Activated CD4-positive, alpha-beta T cell treated with anti-CD3 and anti-CD28 coated beads, Interleukin-2, amount 10 ng/mL, durations not matched to agents 7 days and 5 days (primary cell): ENCODE measurements around the gene HDDC2. TPM values are rescaled to one million over a fixed set of nuclear protein-coding genes. Genes with fewer than 3 reads are reported as not detected.

Source experiments
- CTCF ChIA-PET: fragments of 350-600 bp; sonication (Branson Sonifier 250); formaldehyde crosslinking; loops from one replicate; lab custom pipeline; 2021; ENCODE audit warnings: antibody characterized with exemption; lab: Charles Lee
- POLR2A ChIA-PET: fragments of 350-600 bp; sonication (Branson Sonifier 250); formaldehyde crosslinking; loops from one replicate; lab custom pipeline; 2021; ENCODE audit warnings: antibody characterized with exemption; lab: Charles Lee
- DNase-seq: peaks from one replicate; pipeline ENCODE4 v3.0.0-alpha.2; 2020
- H3K27ac Mint-ChIP-seq: one replicate; pipeline ENCODE4 v1.8.0; 2021; ENCODE audit warnings: mild to moderate bottlenecking, moderate library complexity, mixed read lengths
- H3K27me3 Mint-ChIP-seq: one replicate; pipeline ENCODE4 v1.8.0; 2021; ENCODE audit warnings: mixed read lengths
- H3K36me3 Mint-ChIP-seq: one replicate; pipeline ENCODE4 v1.8.0; 2021; ENCODE audit warnings: low read depth, mixed read lengths
- H3K4me1 Mint-ChIP-seq: one replicate; pipeline ENCODE4 v1.8.0; 2021; ENCODE audit warnings: mixed read lengths
- H3K4me3 Mint-ChIP-seq: one replicate; pipeline ENCODE4 v1.8.0; 2021; ENCODE audit warnings: mild to moderate bottlenecking, moderate library complexity, mixed read lengths
- H3K9me3 Mint-ChIP-seq: one replicate; pipeline ENCODE4 v1.8.0; 2021; ENCODE audit warnings: mixed read lengths
- total RNA-seq, 2 experiments: library from RNA; stranded (reverse); gene quantifications; one replicate each; pipeline ENCODE4 v1.2.3, GENCODE V29; 2021

HDDC2 gene, protein sequence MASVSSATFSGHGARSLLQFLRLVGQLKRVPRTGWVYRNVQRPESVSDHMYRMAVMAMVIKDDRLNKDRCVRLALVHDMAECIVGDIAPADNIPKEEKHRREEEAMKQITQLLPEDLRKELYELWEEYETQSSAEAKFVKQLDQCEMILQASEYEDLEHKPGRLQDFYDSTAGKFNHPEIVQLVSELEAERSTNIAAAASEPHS
- total RNA-seq: 10 to 100 TPM; 49.1 to 64.4 TPM

DNA sequence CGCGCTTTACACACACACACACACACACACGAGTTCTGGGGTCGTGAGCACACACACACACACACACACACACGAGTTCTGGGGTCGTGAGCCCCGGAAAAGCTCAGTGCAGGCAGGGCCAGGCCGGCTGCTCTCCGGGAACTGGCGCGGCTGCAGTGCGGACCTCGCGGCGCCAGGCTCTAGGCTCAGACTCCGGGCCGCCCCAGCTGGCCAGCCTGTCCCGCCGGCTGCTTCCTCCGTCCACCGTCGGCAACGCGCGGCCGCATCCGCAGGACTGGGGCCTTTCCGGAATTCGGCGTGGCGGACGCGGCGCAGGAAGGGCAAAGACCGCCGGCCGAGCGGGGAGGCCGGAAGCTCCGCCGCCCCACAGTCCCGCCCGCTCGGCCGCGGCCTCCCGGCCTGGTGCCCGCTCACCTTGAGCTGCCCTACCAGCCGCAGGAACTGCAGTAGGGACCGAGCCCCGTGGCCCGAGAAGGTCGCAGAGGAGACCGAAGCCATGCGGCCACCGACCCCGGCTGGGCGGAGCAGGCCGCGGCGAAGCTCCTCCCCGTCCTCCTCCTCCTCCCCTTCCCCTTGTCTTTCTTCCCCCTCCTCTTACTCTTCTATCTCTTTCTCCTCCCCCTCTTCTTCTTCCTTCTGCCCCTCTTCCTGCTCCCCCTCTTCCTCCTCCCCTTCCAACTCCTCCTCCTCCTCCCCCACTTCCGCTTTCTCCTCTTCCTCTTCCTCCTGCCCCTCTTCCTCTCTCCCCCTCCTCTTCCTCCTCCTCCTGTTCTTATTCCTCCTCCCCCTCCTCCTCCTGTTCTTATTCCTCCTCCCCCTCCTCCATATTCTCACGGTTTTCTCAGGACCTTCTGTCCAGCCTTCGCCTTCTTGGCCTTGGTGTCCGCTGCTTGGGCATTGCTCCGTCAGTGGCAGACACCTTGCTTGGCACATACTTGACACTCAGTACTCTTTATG, at the start of gene HDDC2:
TSS of gene HDDC2 (minus strand) at position 533 of the 957 bp plus-strand sequence. CDS start at position 498, 35 bp downstream.
- CTCF ChIA-PET: interaction anchor here (0.6 to 1.6 kb wide), 5 partner anchors 9 to 488 kb away, joined by 3 to 7 read pairs (median 4); partner anchors contain the start of gene NCOA7
- POLR2A ChIA-PET: no interaction called here
- peak; percentile 40 for DNase-seq
- peaks cover 21% of the 10 kb centered on the region for H3K27me3 Mint-ChIP-seq
- H3K4me3 Mint-ChIP-seq: peak within 1 kb of the TSS; percentile 88
- no peaks in the 10 kb centered on the region for H3K9me3 Mint-ChIP-seq
- H3K36me3 Mint-ChIP-seq: peaks cover 34% of the 10 kb centered on the region
- H3K4me1 Mint-ChIP-seq: peaks cover 51% of the 10 kb centered on the region
- peak within 1 kb of the TSS; percentile 90 for H3K27ac Mint-ChIP-seq

DNA sequence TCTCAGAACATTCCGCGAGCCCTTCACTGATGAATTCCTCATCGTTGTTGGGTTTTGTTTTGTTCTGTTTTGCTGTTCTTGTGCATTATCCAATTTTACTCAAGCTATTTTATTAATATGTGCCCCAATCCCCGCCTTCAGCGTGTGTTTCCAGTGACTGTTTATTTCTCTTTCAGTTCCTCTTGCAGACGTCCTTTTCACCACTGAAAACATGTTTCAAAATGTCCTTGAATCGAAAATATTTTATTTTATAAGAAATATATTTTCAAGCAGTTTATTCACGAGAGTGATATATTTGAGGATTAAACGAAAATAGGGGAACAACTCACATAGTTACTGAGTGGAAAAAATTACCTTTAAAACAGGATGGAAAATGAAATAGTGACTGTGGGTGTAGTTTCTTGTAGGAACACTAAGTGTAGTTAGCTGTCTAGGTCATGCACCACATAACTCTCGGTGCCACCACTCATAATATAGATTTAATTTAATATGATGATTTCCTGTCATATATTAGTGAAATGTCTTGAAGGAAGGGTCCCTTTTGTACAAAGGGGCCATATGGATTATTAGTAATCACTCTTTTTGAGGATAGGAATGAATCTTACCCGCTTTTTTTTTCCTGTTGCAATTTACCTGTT, 45.3 kb upstream of the HDDC2 start:
- Mint-ChIP-seq H3K36me3 (no peaks in the 10 kb centered on the region), H3K9me3 (no peaks in the 10 kb centered on the region), H3K27ac (no peak overlapping the region), H3K4me3 (no peak overlapping the region), H3K4me1 (no peaks in the 10 kb centered on the region), H3K27me3 (peaks cover 8% of the 10 kb centered on the region)
- CTCF ChIA-PET: interaction anchor here (1.3 kb wide), 1 partner anchor 11 kb away, joined by 4 read pairs; no protein-coding TSS in a partner anchor
- DNase-seq: no peak
- POLR2A ChIA-PET: no interaction called here

DNA sequence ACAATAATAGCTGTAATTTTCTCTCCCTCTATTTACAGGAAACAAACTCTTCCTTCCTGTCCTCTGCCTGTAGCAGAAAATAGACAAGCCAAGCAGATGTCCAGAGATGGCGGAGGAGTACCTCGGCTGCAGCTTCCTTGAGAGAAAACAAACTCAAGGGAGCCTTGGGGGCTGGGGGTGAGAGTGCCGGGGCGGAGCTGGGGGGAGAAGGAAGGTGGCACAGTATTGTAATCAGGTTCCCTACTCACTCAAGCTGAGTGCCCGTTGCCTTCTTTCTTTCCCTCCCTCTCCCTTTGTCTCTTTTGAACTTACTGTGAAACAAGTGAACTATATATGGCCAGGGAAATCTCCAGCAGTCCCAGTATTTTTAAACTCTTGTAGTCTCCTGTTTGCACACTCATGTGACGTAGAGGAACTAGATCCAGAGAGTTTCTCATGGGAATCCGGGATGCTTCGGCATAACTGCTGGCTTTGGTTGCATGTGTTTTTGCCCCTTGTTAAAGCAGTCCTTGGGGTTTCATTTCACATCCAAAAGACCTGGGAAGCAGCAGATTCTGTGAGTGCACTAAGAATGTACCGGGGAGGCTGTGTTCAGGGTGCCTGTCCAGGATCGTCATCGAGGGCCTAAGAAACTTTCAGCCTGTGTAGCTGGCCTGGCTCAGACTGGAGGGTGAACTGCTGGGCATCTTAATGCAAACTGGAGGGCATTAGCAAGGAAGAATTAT, 44.6 kb upstream of the HDDC2 start:
- no peaks in the 10 kb centered on the region for H3K4me1 Mint-ChIP-seq
- no peaks in the 10 kb centered on the region for H3K9me3 Mint-ChIP-seq
- DNase-seq: no peak
- POLR2A ChIA-PET: no interaction called here
- CTCF ChIA-PET: interaction anchor here (1.3 kb wide), 1 partner anchor 11 kb away, joined by 4 read pairs; no protein-coding TSS in a partner anchor
- H3K4me3 Mint-ChIP-seq: no peak overlapping the region
- H3K27me3 Mint-ChIP-seq: peaks cover 8% of the 10 kb centered on the region
- no peak overlapping the region for H3K27ac Mint-ChIP-seq
- no peaks in the 10 kb centered on the region for H3K36me3 Mint-ChIP-seq

DNA sequence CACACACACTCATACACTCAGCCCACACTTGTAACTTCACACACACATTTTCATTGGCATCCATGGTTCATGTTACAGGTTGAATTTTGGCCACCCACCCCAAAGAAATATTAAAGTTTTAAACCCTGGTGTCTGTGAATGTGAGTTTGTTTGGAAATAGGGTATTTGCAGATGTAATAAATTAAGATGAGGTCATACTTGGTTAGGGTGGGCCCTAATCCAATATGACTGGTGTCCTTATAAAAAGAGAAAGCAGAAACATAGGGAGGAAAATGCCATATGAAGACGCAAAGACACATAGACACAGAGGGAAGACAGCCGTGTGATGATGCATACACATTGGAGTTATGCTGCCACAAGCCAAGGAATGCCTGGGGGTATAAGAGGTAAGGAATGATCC, 39.7 kb upstream of the HDDC2 start:
- no peaks in the 10 kb centered on the region for H3K4me1 Mint-ChIP-seq
- peaks cover 5% of the 10 kb centered on the region for H3K27me3 Mint-ChIP-seq
- POLR2A ChIA-PET: no interaction called here

DNA sequence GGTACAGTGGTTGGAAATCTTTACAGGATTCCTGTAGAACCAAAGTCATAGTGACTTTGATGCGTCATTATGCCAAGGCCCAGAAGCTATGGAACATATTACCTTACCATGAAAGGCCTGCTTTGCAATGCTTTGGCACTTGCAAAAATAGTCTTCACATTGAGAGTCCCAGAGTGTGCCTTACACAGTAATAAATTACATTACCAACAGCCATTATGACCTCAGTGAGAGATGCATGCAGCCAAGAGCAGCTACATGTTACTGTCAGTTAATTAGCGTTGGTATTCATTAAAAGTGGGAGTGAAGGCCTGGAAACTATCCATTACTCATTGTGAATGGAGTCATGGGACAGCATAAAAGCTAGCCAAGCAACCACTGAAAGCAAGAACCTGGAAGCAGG, 39.2 kb upstream of the HDDC2 start:
- no peaks in the 10 kb centered on the region for H3K9me3 Mint-ChIP-seq
- no peaks in the 10 kb centered on the region for H3K4me1 Mint-ChIP-seq
- H3K4me3 Mint-ChIP-seq: no peak overlapping the region
- ChIA-PET CTCF (no interaction called here), POLR2A (no interaction called here)
- H3K27ac Mint-ChIP-seq: no peak overlapping the region
- peaks cover 5% of the 10 kb centered on the region for H3K27me3 Mint-ChIP-seq
- DNase-seq: no peak
- H3K36me3 Mint-ChIP-seq: no peaks in the 10 kb centered on the region

More for the DNA sequence above, 39.7 kb upstream of the HDDC2 start:
- no peak overlapping the region for H3K4me3 Mint-ChIP-seq
- DNase-seq: no peak
- H3K9me3 Mint-ChIP-seq: no peaks in the 10 kb centered on the region
- no peak overlapping the region for H3K27ac Mint-ChIP-seq
- no peaks in the 10 kb centered on the region for H3K36me3 Mint-ChIP-seq
- CTCF ChIA-PET: no interaction called here

DNA sequence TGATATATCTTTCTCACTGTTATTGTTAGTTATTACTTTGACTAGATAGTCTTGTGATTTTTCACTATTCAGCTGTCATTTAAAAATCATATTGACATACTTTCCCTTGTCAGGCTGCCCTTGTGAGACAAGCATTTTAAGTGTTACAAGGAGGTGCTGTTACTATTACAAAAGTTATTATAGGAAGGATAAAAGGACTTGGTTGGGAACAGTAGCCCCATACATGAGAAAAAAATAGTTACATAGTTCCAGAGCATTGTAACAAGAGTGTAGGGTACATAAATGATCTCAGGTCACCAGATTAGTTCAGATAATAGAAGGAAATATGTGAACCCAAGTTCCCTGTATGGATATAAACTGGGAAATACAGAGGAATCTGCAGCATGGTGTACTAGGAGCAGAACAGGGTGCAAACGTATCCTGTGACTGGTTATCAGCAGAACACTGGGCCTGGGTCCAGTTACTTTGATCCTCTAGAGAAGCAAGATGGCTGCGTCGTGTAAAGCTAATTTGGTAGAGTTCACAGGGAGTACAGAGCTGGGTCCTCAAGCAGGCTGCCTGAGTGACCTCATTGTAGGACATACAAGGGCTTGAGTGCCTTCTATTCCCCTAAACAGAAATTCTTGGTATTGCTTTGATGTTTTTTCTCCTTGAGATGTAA, 38.5 kb upstream of the HDDC2 start:
- H3K4me3 Mint-ChIP-seq: no peak overlapping the region
- CTCF ChIA-PET: no interaction called here
- H3K27me3 Mint-ChIP-seq: peaks cover 8% of the 10 kb centered on the region
- H3K4me1 Mint-ChIP-seq: no peaks in the 10 kb centered on the region
- H3K27ac Mint-ChIP-seq: no peak overlapping the region
- no peaks in the 10 kb centered on the region for H3K36me3 Mint-ChIP-seq
- DNase-seq: no peak
- H3K9me3 Mint-ChIP-seq: no peaks in the 10 kb centered on the region
- POLR2A ChIA-PET: no interaction called here

DNA sequence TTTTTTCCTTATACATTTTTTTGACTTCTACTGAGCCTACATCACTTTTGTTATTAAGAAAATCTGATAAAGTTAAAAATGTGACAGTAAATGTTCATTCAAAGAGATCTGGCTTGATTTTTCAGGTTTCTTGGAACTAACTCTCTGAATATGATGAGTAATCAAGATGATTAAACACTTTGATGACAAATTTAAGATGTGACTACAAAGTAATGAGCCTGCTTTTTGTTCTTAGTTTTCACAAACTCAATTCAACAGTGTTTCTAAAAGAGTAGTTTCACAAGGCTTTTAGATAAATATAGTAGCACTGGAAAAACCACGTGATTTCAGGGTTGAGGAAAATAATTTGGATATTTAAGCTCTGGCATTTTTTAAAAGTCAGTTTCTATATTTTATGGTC, 37.9 kb upstream of the HDDC2 start:
- ChIA-PET CTCF (no interaction called here), POLR2A (no interaction called here)
- no peaks in the 10 kb centered on the region for H3K4me1 Mint-ChIP-seq
- no peaks in the 10 kb centered on the region for H3K36me3 Mint-ChIP-seq
- no peak for DNase-seq
- no peak overlapping the region for H3K27ac Mint-ChIP-seq
- peaks cover 8% of the 10 kb centered on the region for H3K27me3 Mint-ChIP-seq
- no peak overlapping the region for H3K4me3 Mint-ChIP-seq
- no peaks in the 10 kb centered on the region for H3K9me3 Mint-ChIP-seq

DNA sequence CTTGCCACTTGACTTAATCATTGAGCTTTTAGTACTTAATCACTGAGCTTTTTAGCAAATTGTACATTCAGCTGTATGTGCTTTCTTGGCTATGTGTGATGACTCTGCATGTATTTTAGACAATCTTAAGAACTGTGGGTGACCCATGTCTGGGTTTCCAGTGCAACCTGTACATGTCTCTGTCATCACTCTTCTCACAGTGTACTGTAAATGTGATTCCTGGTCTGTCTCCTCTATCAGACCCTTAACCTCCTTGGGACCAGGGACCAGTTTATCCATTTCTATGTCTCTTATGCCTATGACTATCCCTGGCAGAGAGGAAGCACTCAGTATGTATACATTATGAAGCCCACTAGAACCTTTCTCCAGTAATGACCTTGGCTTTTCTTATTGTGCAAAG, 36.6 kb upstream of the HDDC2 start:
- no peak for DNase-seq
- POLR2A ChIA-PET: no interaction called here
- no peaks in the 10 kb centered on the region for H3K36me3 Mint-ChIP-seq
- CTCF ChIA-PET: interaction anchor here (0.6 to 1.0 kb wide), 2 partner anchors 13 to 213 kb away, joined by 3 to 5 read pairs; no protein-coding TSS in a partner anchor
- no peaks in the 10 kb centered on the region for H3K9me3 Mint-ChIP-seq
- H3K27me3 Mint-ChIP-seq: peaks cover 10% of the 10 kb centered on the region
- H3K4me1 Mint-ChIP-seq: no peaks in the 10 kb centered on the region
- no peak overlapping the region for H3K4me3 Mint-ChIP-seq
- H3K27ac Mint-ChIP-seq: no peak overlapping the region

DNA sequence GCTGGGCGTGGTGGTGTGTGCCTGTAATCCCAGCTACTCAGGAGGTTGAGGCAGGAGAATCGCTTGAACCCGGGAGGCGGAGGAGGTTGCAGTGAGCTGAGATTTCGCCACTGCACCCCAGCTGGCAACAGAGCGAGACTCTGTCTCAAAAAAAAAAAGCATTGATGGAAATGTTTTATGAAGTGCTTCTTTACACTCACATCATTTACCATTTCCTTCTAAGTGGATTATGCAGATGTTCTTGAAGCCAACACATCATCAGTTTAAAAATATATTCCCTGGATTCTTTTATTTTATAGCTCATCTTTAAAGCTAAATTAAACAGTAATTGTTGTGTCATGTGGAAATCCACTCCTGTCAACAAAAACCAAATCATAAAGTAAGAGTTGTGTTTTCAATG, 35.9 kb upstream of the HDDC2 start:
- CTCF ChIA-PET: interaction anchor here (0.6 to 1.0 kb wide), 2 partner anchors 14 to 214 kb away, joined by 3 to 5 read pairs; no protein-coding TSS in a partner anchor

DNA sequence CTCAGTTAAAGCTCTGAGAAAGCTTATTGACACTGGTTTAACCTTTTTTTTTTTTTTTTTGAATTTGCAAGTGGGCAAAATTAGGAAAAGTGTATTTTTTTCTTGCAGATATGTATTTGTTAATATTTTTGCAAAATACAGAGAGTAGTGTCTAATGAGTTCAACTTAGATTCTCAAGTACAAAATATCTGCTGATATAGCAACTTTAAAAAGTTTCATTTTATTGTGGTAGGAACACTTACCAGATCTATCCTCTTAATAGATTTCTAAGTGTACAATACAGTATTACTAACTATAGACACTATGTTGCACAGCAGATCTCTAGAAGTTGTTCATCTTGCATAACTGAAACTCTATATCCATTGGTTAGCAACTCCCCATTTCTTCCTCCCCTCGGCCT, 30.9 kb upstream of the HDDC2 start:
- CTCF ChIA-PET: no interaction called here
- Mint-ChIP-seq H3K4me3 (no peak overlapping the region), H3K4me1 (no peaks in the 10 kb centered on the region), H3K9me3 (no peaks in the 10 kb centered on the region), H3K27ac (no peak overlapping the region), H3K36me3 (no peaks in the 10 kb centered on the region), H3K27me3 (peaks cover 46% of the 10 kb centered on the region)
- no peak for DNase-seq
- POLR2A ChIA-PET: no interaction called here

More for the DNA sequence above, 35.9 kb upstream of the HDDC2 start:
- no peak for DNase-seq
- Mint-ChIP-seq H3K27me3 (peaks cover 15% of the 10 kb centered on the region), H3K4me3 (no peak overlapping the region), H3K27ac (no peak overlapping the region), H3K4me1 (no peaks in the 10 kb centered on the region), H3K36me3 (no peaks in the 10 kb centered on the region), H3K9me3 (no peaks in the 10 kb centered on the region)
- POLR2A ChIA-PET: no interaction called here

DNA sequence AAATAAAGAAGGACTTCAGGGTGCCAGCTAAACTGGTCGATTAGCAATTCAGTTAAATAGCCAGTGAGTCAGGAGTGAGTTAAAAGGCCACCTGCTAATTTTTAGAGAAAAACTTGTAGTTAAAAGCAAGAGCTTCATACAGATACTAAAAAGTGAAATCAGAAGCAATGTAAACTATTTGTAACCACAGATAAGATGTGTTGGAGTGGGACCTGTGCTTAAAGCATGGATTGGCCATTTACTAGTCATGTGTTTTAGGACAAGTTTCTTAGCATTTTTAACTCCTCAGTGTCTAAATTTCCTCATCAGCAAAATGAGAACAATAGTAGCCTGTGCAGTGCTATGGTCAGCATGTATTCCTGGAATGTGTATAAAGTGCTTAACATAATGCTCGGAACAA, 23.8 kb upstream of the HDDC2 start:
- H3K9me3 Mint-ChIP-seq: no peaks in the 10 kb centered on the region
- peaks cover 34% of the 10 kb centered on the region for H3K27me3 Mint-ChIP-seq
- no peak overlapping the region for H3K4me3 Mint-ChIP-seq
- POLR2A ChIA-PET: no interaction called here
- DNase-seq: no peak
- H3K27ac Mint-ChIP-seq: no peak overlapping the region
- no peaks in the 10 kb centered on the region for H3K36me3 Mint-ChIP-seq
- no peaks in the 10 kb centered on the region for H3K4me1 Mint-ChIP-seq
- CTCF ChIA-PET: no interaction called here

DNA sequence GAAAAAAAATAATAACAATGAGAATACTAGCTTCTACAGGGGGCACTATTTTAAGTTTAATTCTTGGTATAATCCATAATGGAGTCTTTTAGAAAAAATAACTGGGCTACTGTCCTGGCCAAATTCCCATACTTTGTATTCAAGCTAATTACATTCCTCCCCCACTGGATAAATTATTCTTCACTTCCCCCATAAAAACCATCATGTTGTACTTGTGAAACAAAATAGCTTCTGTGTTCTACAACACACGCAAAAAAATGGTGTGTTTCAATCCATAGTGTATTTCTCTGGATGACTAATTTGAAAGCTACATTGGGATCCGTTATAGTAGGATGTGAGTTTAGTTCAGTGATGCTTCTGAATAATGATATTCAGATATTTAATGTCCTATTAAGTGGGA, 21.6 kb upstream of the HDDC2 start:
- no peak for DNase-seq
- H3K4me3 Mint-ChIP-seq: no peak overlapping the region
- CTCF ChIA-PET: no interaction called here
- H3K36me3 Mint-ChIP-seq: no peaks in the 10 kb centered on the region
- POLR2A ChIA-PET: interaction anchor here (0.8 kb wide), 1 partner anchor 129 kb away, joined by 5 read pairs; no protein-coding TSS in a partner anchor
- H3K27me3 Mint-ChIP-seq: peaks cover 17% of the 10 kb centered on the region
- no peaks in the 10 kb centered on the region for H3K4me1 Mint-ChIP-seq
- no peaks in the 10 kb centered on the region for H3K9me3 Mint-ChIP-seq
- no peak overlapping the region for H3K27ac Mint-ChIP-seq
